AG04450 (cell line): Measurements from ENCODE around the gene SLC39A13. TPM values are rescaled to one million over a fixed set of nuclear protein-coding genes. Genes with fewer than 3 reads are reported as not detected.

Experiments used
- CTCF ChIA-PET: fragments of 300-600, 350-600 bp; formaldehyde crosslinking; extraction: SDS; loops from one replicate; lab custom pipeline; 2022; ENCODE audit warnings: antibody characterized with exemption, inconsistent platforms; lab: Charles Lee
- POLR2A ChIA-PET: fragments of 350-600 bp; formaldehyde crosslinking; extraction: SDS; loops from one replicate; lab custom pipeline; 2021; ENCODE audit warnings: antibody characterized with exemption, inconsistent platforms; lab: Yijun Ruan, JAX
- DNase-seq: peaks from one replicate; pipeline ENCODE4 v3.0.0-alpha.2; 2011; ENCODE audit warnings: low read depth, low spot score
- H3K27ac ChIP-seq: one replicate; pipeline ENCODE4 v1.5.1; 2012; ENCODE audit warnings: low read depth, low read length, control low read depth
- H3K27me3 ChIP-seq: one replicate; pipeline ENCODE4 v1.6.0; 2012; ENCODE audit warnings: low read length; ENCODE audit not compliant: control insufficient read depth, insufficient read depth
- H3K4me3 ChIP-seq: 2 replicates; pipeline ENCODE4 v1.5.1; 2011; ENCODE audit warnings: mild to moderate bottlenecking, low read depth, low read length, control low read depth
- H3K9me3 ChIP-seq: 2 replicates; pipeline ENCODE4 v1.5.1; 2012; ENCODE audit warnings: low read length; ENCODE audit not compliant: control insufficient read depth, insufficient read depth
- CTCF ChIP-seq: IDR thresholded peaks from 2 replicates; pipeline ENCODE4 v1.5.1; 2011; ENCODE audit warnings: low read depth, low read length, control low read depth, inconsistent platforms
- polyA plus RNA-seq: library from polyadenylated mRNA; depleted of rRNA; stranded (reverse); fragments of >200 nt; gene quantifications from 2 replicates; pipeline ENCODE4 v1.2.3, GENCODE V29; 2011

Gene SLC39A13
- polyA plus RNA-seq, 1 experiment = 54.4 TPM

DNA sequence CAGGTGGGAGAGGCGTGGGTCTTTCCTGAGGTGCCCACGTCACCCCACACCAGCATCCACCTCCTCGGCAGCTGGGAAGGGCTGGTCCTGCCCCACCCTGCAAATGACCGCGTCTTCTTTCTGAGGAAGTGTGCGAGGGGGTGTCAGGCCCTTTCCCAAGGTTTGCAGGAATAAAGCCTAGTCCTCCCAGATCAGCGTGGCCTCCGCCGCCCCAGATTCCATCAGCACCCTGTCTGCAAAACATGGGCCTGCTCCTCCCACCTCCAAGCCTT, 14.4 kb upstream of the SLC39A13 start:
- ChIA-PET CTCF (interaction anchor here (0.7 to 3.4 kb wide), 3 partner anchors 20 to 215 kb away, joined by 3 to 31 read pairs (median 5); no protein-coding TSS in a partner anchor), POLR2A (interaction anchor here (1.0 kb wide), 1 partner anchor 13 kb away, joined by 3 read pairs; no protein-coding TSS in a partner anchor)
- Histone ChIP-seq H3K27me3 (no peaks in the 10 kb centered on the region), H3K27ac (peak overlapping the region; percentile 89), H3K4me3 (no peak overlapping the region), H3K9me3 (no peaks in the 10 kb centered on the region; the same call in 1 of the 2 replicates)
- no peak for TF ChIP-seq CTCF
- no peak for DNase-seq

- H3K9me3 ChIP-seq = no peaks in the 10 kb centered on the region; the same call in 1 of the 2 replicates
- no peak for TF ChIP-seq CTCF
- H3K4me3 ChIP-seq = no peak overlapping the region
- CTCF ChIA-PET = interaction anchor here (3.4 kb wide), 1 partner anchor 20 kb away, joined by 31 read pairs; no protein-coding TSS in a partner anchor
- no peaks in the 10 kb centered on the region for H3K27me3 ChIP-seq
- no peak for DNase-seq
- POLR2A ChIA-PET = no interaction called here
- no peak overlapping the region for H3K27ac ChIP-seq
These were observed 13.8 kb upstream of the SLC39A13 start for GRCh38 chr11:47394322-47395222.

DNA sequence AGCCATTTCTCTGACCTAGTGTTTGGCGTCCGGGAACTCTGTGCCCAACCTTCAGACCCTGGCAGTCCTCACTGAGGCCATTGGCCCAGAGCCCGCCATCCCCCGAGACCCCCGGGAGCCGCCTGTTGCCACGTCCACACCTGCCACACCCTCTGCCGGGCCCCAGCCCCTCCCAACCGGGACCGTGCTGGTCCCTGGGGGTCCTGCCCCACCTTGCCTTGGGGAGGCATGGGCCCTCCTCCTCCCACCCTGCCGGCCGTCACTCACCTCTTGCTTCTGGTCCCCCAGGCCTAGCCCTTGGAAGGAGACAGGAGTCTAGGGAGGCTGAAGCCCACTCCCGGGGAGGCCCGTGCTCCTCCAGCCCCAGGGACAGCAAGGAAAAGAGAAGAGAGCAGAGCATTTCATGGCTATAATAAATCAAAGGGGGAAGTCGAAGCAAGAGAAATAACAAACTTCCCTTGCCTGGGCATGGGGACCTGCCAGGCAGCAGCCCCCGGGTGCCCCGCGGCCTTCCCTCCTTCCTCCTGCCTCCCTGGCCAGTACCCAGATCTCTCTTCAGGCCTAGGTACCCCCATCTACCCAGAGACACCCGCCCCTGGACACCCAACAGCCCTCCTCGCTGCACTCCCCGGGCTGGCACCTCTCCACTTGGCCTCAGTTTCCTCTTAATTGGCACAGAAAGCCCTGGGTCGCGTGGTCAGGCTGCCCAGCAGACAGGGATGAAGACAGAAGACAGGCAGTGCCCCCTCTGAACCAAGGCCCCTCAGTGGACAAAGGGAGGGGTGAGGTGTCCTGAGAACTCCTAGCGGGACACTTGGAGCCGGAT, 13.0 kb upstream of the SLC39A13 start:
- POLR2A ChIA-PET = no interaction called here

GRCh38 chr11:47396049-47396320, 12.4 kb upstream of the SLC39A13 start:
- ChIA-PET CTCF (no interaction called here), POLR2A (no interaction called here)
- no peaks in the 10 kb centered on the region; the same call in 1 of the 2 replicates for H3K9me3 ChIP-seq
- no peak overlapping the region for H3K4me3 ChIP-seq
- H3K27ac ChIP-seq = no peak overlapping the region
- H3K27me3 ChIP-seq = no peaks in the 10 kb centered on the region
- TF ChIP-seq CTCF = no peak
- no peak for DNase-seq

More for the DNA sequence above, 13.0 kb upstream of the SLC39A13 start:
- CTCF ChIA-PET = no interaction called here
- TF ChIP-seq CTCF = no peak
- H3K4me3 ChIP-seq = no peak overlapping the region
- no peak overlapping the region for H3K27ac ChIP-seq
- no peaks in the 10 kb centered on the region; the same call in 1 of the 2 replicates for H3K9me3 ChIP-seq
- no peak for DNase-seq
- H3K27me3 ChIP-seq = no peaks in the 10 kb centered on the region

DNA sequence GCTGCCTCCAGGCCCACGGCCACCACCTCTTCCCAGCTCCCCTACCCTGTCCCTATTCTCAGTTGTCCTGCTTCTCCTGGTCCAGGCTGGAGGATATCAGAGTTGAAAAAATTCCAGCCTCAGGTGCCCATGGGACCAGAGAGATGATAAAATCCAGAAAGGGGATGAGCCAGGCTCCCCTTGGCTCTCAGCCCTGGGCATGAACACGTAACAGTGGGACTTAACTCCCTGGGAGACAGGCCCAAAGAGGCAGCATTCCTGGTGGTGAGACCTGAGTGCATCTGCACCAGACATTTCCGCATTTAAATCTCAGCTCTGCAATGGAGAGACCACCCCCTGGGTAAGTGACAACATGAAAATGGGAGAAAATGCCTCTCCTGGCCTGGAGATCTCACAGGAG, 10.4 kb upstream of the SLC39A13 start:
- Histone ChIP-seq H3K27ac (no peak overlapping the region), H3K27me3 (no peaks in the 10 kb centered on the region), H3K4me3 (no peak overlapping the region), H3K9me3 (no peaks in the 10 kb centered on the region; the same call in 1 of the 2 replicates)
- TF ChIP-seq CTCF = no peak
- ChIA-PET POLR2A (no interaction called here), CTCF (interaction anchor here (3.3 kb wide), 1 partner anchor 24 kb away, joined by 24 read pairs; no protein-coding TSS in a partner anchor)
- DNase-seq = no peak
